Loucy (cell line): ENCODE results near the gene KLF16.

ENCODE experiments used
- CTCF ChIP-seq: fragments of 200-600 bp; sonication (generic); conservative IDR thresholded peaks from 2 replicates; pipeline ENCODE4 v1.5.1; 2014; ENCODE audit warnings: mild to moderate bottlenecking, antibody characterized with exemption, low read length
- EZH2phosphoT487 ChIP-seq: fragments of 200-600 bp; IDR thresholded peaks from 2 replicates; pipeline ENCODE4 v1.6.1; 2018; ENCODE audit warnings: antibody characterized with exemption, mild to moderate bottlenecking, moderate library complexity, borderline replicate concordance

- TF ChIP-seq CTCF: no peak
- TF ChIP-seq EZH2phosphoT487: no peak
Measured at GRCh38 chr19:1847684-1848398, 15.5 kb downstream of the KLF16 start.
